Measurements from ENCODE around the gene ZNF785.

- TF ChIP-seq, protein P1, sequence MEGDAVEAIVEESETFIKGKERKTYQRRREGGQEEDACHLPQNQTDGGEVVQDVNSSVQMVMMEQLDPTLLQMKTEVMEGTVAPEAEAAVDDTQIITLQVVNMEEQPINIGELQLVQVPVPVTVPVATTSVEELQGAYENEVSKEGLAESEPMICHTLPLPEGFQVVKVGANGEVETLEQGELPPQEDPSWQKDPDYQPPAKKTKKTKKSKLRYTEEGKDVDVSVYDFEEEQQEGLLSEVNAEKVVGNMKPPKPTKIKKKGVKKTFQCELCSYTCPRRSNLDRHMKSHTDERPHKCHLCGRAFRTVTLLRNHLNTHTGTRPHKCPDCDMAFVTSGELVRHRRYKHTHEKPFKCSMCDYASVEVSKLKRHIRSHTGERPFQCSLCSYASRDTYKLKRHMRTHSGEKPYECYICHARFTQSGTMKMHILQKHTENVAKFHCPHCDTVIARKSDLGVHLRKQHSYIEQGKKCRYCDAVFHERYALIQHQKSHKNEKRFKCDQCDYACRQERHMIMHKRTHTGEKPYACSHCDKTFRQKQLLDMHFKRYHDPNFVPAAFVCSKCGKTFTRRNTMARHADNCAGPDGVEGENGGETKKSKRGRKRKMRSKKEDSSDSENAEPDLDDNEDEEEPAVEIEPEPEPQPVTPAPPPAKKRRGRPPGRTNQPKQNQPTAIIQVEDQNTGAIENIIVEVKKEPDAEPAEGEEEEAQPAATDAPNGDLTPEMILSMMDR (IDR thresholded peaks at IDR 0.05) = no peak
- no peak for TF ChIP-seq EZH2 (IDR thresholded peaks at IDR 0.05; ENCODE audit: borderline replicate concordance, insufficient read depth, low read depth, low read length, poor library complexity, severe bottlenecking)
Measured at GRCh38 chr16:30565526-30565925, 20.0 kb downstream of the ZNF785 start.

Data from B cell (primary cell).